Osteoblast (primary cell): Measurements from ENCODE around the gene NDRG4. TPM values are rescaled to one million over a fixed set of nuclear protein-coding genes. Genes with fewer than 3 reads are reported as not detected.

Source experiments
- DNase-seq: peaks from one replicate; pipeline ENCODE4 v3.0.0; 2011; ENCODE audit warnings: low spot score, mixed read lengths; ENCODE audit not compliant: insufficient read length; ENCODE audit errors: missing footprints
- H2AFZ ChIP-seq: 2 replicates; pipeline ENCODE4 v1.6.0; 2011; ENCODE audit warnings: mild to moderate bottlenecking, low read length
- H3K27ac ChIP-seq: 2 replicates; pipeline ENCODE4 v1.5.1; 2011; ENCODE audit warnings: mild to moderate bottlenecking, low read depth, low read length, moderate library complexity
- H3K27me3 ChIP-seq: 2 replicates; pipeline ENCODE4 v1.6.0; 2012; ENCODE audit warnings: mild to moderate bottlenecking, control low read depth, inconsistent platforms, low read length, moderate library complexity; ENCODE audit not compliant: insufficient read depth
- H3K36me3 ChIP-seq: 2 replicates; pipeline ENCODE4 v1.5.1; 2011; ENCODE audit warnings: mild to moderate bottlenecking, low read length, control low read depth, moderate library complexity; ENCODE audit not compliant: insufficient read depth
- H3K4me1 ChIP-seq: 2 replicates; pipeline ENCODE4 v1.5.1; 2011; ENCODE audit warnings: mild to moderate bottlenecking, low read length, control low read depth, moderate library complexity; ENCODE audit not compliant: insufficient read depth
- H3K4me2 ChIP-seq: 2 replicates; pipeline ENCODE4 v1.6.0; 2011; ENCODE audit warnings: mild to moderate bottlenecking, low read length; ENCODE audit not compliant: insufficient read depth
- H3K4me3 ChIP-seq: fragments of 200-600 bp; sonication (generic); 3 replicates; pipeline ENCODE4 v1.5.1; 2012; ENCODE audit warnings: mild to moderate bottlenecking, low read length, inconsistent platforms; ENCODE audit not compliant: insufficient read depth
- H3K79me2 ChIP-seq: 2 replicates; pipeline ENCODE4 v1.6.0; 2012; ENCODE audit warnings: mild to moderate bottlenecking, low read length, control low read depth, inconsistent platforms; ENCODE audit not compliant: insufficient read depth
- H3K9me3 ChIP-seq: 2 replicates; pipeline ENCODE4 v1.5.1; 2011; ENCODE audit warnings: low read depth, low read length, control low read depth
- H4K20me1 ChIP-seq: 2 replicates; pipeline ENCODE4 v1.6.0; 2012; ENCODE audit warnings: mild to moderate bottlenecking, low read length, control low read depth; ENCODE audit not compliant: insufficient read depth
- total RNA-seq: library from RNA; depleted of rRNA; stranded (reverse); fragments of >200 nt; gene quantifications from 2 replicates; pipeline ENCODE4 v1.2.3, GENCODE V29; 2012
- TF ChIP-seq, protein P1 (sequence below): IDR thresholded peaks from 2 replicates; pipeline ENCODE4 v1.5.1; 2011; ENCODE audit warnings: mild to moderate bottlenecking, low read depth, low read length, moderate library complexity; ENCODE audit errors: extremely low read depth

The NDRG4 gene
- total RNA-seq, 1 donor = 8.0 TPM

DNA sequence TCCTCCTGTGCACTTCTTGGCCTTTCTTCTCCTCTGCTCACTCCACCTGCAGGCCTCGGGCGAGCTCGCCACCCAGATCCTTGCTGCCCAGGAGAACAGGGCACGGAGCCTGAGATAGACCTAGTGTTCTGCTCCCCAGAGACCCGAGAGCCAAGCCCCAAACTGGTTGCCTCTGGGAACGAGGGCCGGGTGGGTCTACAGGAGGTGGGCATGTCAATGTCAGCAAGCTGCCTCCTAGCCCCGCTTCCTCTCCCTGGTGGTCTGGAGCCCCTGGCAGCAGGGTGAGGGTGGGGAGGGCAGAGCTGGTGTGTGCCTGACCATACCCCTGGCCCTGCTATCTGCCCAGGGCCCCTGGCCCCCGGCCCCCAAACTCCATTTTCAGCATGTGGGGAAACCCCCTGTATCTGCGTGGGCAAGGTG is 841 bp upstream of the NDRG4 start:
- Histone ChIP-seq H3K4me3 (no peak overlapping the region), H3K27ac (no peak overlapping the region), H3K36me3 (no peaks in the 10 kb centered on the region), H3K4me1 (peaks cover 13% of the 10 kb centered on the region), H2AFZ (no peak overlapping the region), H3K9me3 (no peaks in the 10 kb centered on the region), H4K20me1 (peaks cover 3% of the 10 kb centered on the region), H3K4me2 (no peak overlapping the region), H3K27me3 (no peaks in the 10 kb centered on the region), H3K79me2 (no peaks in the 10 kb centered on the region)
- TF ChIP-seq, protein P1, sequence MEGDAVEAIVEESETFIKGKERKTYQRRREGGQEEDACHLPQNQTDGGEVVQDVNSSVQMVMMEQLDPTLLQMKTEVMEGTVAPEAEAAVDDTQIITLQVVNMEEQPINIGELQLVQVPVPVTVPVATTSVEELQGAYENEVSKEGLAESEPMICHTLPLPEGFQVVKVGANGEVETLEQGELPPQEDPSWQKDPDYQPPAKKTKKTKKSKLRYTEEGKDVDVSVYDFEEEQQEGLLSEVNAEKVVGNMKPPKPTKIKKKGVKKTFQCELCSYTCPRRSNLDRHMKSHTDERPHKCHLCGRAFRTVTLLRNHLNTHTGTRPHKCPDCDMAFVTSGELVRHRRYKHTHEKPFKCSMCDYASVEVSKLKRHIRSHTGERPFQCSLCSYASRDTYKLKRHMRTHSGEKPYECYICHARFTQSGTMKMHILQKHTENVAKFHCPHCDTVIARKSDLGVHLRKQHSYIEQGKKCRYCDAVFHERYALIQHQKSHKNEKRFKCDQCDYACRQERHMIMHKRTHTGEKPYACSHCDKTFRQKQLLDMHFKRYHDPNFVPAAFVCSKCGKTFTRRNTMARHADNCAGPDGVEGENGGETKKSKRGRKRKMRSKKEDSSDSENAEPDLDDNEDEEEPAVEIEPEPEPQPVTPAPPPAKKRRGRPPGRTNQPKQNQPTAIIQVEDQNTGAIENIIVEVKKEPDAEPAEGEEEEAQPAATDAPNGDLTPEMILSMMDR = no peak
- DNase-seq = no peak

DNA sequence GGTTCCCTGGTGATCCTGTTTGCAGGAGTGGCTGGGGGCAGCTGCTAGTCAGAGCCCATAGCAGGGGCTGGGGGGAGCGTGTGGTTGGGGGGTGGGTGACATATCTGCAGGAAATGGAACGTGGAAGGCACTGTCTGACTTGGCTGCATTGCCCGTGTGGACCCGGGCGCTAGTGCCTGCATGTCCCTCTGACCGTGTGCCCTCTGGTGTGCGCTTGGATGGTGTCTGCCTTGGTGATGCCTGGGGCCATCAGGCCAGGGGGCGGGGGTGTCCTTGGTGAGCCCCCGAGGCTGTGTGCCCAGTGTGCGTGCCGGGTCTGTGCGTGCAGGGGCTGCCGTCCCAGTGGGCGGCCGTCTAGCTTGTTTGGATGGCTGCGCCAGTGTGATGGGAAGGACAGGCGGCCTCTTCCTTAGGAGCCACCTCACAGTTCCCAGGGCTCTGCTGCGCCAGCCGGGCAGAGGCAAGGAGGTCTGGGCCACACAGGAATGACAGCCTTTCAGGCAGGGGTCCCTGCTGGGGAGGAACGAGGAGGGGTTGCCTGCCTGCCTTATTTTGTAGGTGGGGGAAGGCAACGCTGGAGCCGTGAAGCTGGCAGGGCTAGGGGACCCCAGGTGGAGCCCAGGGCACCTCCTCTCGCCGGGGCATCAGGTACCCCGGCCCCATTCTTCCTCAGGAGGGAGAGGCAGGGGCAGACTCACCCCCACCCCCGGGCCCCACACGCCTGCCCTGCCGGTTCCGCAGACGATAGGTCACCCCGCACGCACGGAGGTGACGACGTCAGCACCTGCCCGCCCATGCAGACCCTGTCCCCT is 693 bp downstream of the NDRG4 start:
- peak overlapping the region; percentile 84 for H3K4me2 ChIP-seq
- H3K4me3 ChIP-seq = peak overlapping the region; percentile 72
- H3K4me1 ChIP-seq = peaks cover 12% of the 10 kb centered on the region
- H3K27ac ChIP-seq = no peak overlapping the region
- no peaks in the 10 kb centered on the region for H3K27me3 ChIP-seq
- H3K36me3 ChIP-seq = no peaks in the 10 kb centered on the region
- peak; percentile 88 for DNase-seq
- H2AFZ ChIP-seq = peak overlapping the region; percentile 65
- TF ChIP-seq, protein P1 = no peak
- no peaks in the 10 kb centered on the region for H3K79me2 ChIP-seq
- H4K20me1 ChIP-seq = peaks cover 3% of the 10 kb centered on the region
- H3K9me3 ChIP-seq = no peaks in the 10 kb centered on the region

DNA sequence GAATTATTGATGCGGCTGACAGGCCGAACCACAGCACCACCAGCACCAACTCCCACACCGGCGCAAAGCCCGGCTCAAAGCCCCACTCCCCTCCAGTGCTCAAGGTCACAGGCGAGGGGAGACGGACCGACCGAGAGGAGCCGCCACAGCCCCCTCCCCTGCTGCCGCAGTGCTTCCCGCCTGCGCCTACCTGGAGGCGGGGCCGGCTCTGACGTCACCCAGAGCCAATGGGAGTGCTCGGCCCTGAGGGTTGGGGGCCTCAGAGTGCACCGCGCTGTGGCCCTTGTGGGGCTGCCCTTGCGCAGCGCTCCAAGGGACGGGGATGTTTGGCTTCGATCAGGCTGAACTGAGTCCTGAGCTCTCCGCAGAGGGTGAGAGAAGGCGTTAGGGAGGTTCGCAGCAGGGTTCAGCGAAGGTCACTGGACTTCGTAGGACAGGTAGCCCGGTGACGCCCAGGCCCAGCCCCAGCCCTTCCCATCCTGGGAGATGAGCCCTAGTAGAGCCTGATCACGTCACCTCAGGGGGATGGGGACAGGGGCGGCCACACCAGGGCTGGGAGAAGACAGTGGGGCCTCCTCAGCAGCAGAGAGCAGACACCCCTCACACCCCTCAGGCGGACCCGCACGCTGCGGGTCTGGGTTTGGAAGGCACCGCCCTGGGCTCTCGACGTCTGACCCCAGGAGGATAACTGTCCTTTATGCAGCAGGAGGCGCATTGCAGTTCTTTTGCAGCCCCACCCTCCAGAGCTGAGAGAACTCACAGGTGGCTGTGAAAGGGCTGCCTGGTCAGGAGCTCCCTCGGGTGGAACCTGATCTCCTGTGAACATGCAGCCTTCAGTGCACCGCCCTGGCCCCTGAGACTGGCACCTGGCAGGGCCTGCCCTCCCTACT is 1.5 kb downstream of the NDRG4 start:
- peaks cover 3% of the 10 kb centered on the region for H4K20me1 ChIP-seq
- peak; percentile 53 for DNase-seq
- H3K27ac ChIP-seq = no peak overlapping the region
- no peaks in the 10 kb centered on the region for H3K27me3 ChIP-seq
- no peaks in the 10 kb centered on the region for H3K79me2 ChIP-seq
- H2AFZ ChIP-seq = peak overlapping the region; percentile 23
- peaks cover 11% of the 10 kb centered on the region for H3K4me1 ChIP-seq
- peak overlapping the region; percentile 84 for H3K4me2 ChIP-seq
- TF ChIP-seq, protein P1 = no peak
- H3K4me3 ChIP-seq = peak overlapping the region; percentile 72
- H3K9me3 ChIP-seq = no peaks in the 10 kb centered on the region
- H3K36me3 ChIP-seq = no peaks in the 10 kb centered on the region
